Amniotic stem cell (primary cell): ENCODE measurements around the gene NCBP3.
"Not testable (repeated sequence)": the region's sequence is repeated elsewhere in the genome, so short reads cannot be mapped to it uniquely, and the experiment has no call there.

Source experiments
- DNase-seq: peaks from one replicate; lab custom pipeline; 2025; lab: John Stamatoyannopoulos, UW

NCBP3 gene

GRCh38 chr17:3810019-3810418 is 36.0 kb downstream of the NCBP3 start:
- no peak for DNase-seq

GRCh38 chr17:3809135-3809534 is 36.9 kb downstream of the NCBP3 start:
- DNase-seq, result no peak

- DNase-seq, result no peak
Observed at GRCh38 chr17:3808701-3809100, 37.3 kb downstream of the NCBP3 start.

GRCh38 chr17:3805581-3805980 is 40.5 kb downstream of the NCBP3 start:
- no peak for DNase-seq

GRCh38 chr17:3804503-3804931 is 41.5 kb downstream of the NCBP3 start:
- DNase-seq, result no peak

GRCh38 chr17:3803308-3803640 is 42.8 kb downstream of the NCBP3 start:
- no peak for DNase-seq

- peak; percentile 51 for DNase-seq
Observed at GRCh38 chr17:3802461-3803307, 43.4 kb downstream of the NCBP3 start.

- DNase-seq, result no peak
Observed at GRCh38 chr17:3801792-3802191, 44.3 kb downstream of the NCBP3 start.

DNA sequence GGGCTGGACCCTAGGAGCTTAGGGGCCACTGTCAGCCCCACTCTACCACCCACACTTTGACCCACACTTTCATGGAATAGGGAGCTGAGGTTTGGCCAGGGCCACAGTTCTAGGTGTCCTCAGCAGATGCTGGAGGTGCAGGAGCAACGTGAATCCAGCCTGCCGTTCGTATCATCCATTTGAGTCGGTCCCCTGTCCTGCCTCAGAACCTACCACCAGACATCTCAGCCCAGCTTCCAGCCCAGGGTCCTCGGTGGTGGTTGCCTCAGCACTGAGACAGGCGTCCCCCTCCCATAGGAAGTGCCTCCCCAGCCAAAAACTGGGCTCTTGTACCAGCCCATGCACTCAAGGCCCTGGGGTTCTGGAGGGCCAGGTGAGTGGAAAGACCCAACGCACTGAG is 44.7 kb downstream of the NCBP3 start:
- DNase-seq, result no peak

DNA sequence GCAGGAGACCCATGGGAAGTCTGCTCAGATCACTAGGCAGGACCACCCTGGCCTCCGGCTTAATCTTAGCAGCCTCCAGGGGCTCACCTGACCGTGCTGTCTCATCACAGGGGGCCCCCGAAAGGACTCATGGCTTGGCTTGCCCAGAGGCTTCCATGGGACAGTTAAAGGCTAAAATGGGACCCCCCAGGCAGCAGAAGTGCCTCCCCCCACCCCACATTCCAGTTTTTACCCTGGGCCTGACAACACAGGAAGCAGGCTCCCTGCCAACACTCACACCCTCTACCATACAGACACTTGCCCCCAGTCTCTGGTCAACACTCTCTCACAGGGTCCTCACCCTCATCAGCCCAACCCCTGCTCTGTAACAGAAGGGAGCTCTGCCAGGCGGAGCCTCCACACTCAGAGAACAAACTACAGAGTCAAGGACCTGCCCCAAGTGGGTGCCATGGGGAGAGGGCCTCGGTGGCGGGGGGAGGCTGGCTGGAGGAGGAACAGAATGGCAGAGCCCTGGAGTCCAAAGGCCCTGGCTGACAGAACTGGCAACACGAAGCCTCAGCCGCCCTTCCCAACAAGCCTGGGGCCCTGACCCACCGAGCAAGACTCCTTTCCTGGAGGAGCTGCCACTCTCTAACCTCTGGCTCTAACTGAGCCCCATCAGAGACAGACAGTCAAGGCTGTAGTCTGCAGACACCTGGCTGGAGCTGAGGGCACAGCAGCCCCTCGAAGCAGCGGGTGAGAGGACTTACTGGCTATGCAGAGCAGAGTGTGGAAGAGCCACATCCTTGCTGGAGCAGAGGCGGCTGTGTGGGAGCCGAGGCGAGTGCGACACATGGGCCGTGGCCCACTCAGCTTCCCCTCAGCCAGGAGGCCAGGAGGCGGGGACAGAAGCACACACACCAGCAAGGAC is 45.4 kb downstream of the NCBP3 start, which contains the start of gene ITGAE:
ITGAE (minus strand) TSS at position 827 of the 910 bp plus-strand sequence; CDS start at position 783, 44 bp downstream.
- no peak for DNase-seq

DNA sequence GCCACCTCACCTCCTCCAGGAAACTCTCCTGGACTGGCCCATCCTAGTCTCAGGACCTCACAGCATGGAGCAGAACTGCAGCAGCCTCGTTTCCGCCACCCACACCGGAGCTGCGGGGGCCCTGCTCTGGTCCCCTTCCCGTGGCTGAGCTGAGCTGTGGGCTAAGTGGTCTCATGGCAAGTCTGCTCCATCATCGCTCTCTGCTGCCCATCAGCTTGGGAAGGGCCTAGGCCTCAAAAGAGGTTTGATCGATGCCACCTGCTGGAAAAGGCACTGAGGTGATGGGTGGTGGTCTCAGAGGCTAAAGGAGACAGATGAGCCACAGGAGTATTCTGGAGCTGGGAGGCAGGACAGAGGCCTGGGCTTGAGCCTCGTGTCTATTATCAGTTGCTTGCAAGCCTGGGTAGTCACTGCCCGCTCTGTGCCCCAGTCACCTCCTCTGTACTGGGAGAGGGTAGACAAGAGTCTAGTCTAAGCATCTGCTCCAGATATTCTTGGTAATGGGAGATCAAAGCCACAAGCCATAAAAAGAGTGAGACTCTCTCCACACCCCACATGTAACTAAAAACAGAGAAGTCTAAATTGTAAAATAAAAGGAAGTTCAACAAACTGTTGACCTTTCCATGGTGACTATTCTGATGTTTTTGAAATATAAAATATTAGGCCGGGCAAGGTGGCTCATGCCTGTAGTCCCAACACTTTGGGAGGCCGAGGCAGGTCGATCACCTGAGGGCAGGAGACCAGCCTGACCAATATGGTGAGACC is 46.7 kb downstream of the NCBP3 start:
- no peak for DNase-seq

- DNase-seq, result no peak
Observed at GRCh38 chr17:3798273-3799180, 47.5 kb downstream of the NCBP3 start.

- no peak for DNase-seq
Observed at GRCh38 chr17:3796822-3797170, 49.2 kb downstream of the NCBP3 start.

DNA sequence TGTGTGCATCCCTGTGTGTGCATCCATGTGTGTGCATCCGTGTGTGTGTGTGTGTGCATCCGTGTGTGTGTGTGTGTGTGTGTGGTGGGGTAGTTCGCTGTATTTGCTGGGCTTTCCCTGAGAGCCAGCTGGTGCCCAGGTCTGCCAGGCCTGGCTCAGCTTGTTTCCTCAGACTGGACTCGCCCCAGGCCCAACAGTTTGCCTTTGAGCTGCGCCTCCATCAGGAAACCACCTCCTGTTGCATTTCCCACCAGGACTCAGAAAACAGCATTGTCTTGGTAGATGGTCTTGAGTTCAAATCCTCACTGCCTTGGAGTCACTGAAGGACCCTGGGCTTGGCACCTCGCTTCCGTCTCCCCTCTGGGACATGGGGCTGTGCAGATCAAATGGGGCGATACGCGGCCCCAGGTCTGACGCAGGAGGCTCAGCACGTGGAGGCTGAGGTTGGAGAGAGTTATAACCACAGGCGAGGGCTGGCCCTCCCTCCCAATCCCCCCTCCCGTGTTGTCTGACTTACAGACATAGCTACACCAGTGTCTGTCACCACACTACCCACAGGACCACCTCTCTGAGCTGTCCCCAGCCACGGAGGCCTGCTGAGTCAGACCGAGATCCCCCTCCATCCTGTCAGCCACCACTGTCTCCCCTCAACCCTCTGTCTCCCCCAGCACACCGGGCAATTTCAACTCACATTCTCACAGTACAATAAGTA is 49.8 kb downstream of the NCBP3 start:
- DNase-seq, result no peak

GRCh38 chr17:3795390-3796102 is 50.5 kb downstream of the NCBP3 start:
- no peak for DNase-seq

GRCh38 chr17:3794557-3795389 is 51.3 kb downstream of the NCBP3 start:
- DNase-seq, result no peak

DNA sequence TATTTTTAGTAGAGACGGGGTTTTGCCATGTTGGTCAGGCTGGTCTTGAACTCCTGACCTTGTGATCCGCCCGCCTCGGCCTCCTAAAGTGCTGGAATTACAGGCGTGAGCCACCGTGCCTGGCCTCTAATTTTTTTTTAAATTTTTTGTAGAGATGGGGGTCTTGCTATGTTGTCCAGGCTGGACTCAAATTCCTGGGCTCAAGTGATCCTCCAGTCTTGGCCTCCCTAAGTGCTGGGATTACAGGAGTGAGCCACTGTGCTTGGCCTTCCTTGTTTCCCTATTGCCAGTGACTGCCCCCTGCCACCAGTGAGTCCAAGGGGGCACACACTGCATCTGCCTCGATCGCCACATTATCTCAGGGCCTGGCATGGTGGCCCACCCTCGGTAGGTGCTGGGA is 51.9 kb downstream of the NCBP3 start:
- not testable (repeated sequence) for DNase-seq

- DNase-seq, result not testable (repeated sequence)
Observed at GRCh38 chr17:3793258-3793657, 52.8 kb downstream of the NCBP3 start.

DNA sequence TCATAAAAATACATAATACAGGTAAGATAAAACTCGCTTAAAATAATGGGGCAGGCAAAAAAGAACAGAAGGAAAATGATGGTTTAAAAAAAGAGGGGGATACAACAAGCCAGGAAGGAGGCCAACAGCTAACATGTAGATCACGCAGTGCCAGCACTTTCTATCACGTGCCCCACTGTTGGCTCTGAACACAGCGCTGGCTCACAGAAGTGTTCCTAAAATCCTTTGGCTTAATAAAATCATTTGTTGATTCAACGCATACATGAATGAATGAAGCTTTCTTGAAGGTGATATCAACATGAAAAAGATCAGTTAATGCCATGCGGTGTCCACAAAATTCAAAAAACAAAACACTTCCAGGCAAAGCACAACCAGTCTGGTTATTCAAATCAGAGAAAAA is 53.6 kb downstream of the NCBP3 start:
- DNase-seq, result no peak
